ENCODE results near the gene RNF125.

Gene RNF125

GRCh38 chr18:32095192-32095899 is 76.7 kb downstream of the RNF125 start:
- peaks cover 52% of the 10 kb centered on the region for H4K20me1 ChIP-seq (ENCODE audit: insufficient read depth, low read length)
- TF ChIP-seq EZH2phosphoT487 (IDR thresholded peaks at IDR 0.05; ENCODE audit: low read depth) (no peak), CTCF (IDR thresholded peaks at IDR 0.05; ENCODE audit: low read depth, low read length) (no peak)
- no peak overlapping the region for H3K27ac ChIP-seq (ENCODE audit: low read length)
- no peak overlapping the region for H3K9ac ChIP-seq (ENCODE audit: low read length)
- H2AFZ ChIP-seq (ENCODE audit: low read depth, low read length): no peak overlapping the region
- H3K79me2 ChIP-seq (ENCODE audit: low read length): peaks cover 79% of the 10 kb centered on the region
- no peaks in the 10 kb centered on the region for H3K9me3 ChIP-seq (ENCODE audit: insufficient read depth, low read length)
- peaks cover 39% of the 10 kb centered on the region for H3K36me3 ChIP-seq (replicated peaks; ENCODE audit: low read depth, low read length)
- H3K4me3 ChIP-seq (ENCODE audit: low read length): no peak overlapping the region
- no peaks in the 10 kb centered on the region for H3K27me3 ChIP-seq (ENCODE audit: low read depth, low read length)
- H3K4me2 ChIP-seq (ENCODE audit: low read length): no peak overlapping the region
- H3K4me1 ChIP-seq (ENCODE audit: low read length): peaks cover 19% of the 10 kb centered on the region

GRCh38 chr18:32095900-32096229 is 77.2 kb downstream of the RNF125 start:
- Histone ChIP-seq H3K27me3 (ENCODE audit: low read depth, low read length) (no peaks in the 10 kb centered on the region), H3K4me3 (ENCODE audit: low read length) (no peak overlapping the region), H2AFZ (ENCODE audit: low read depth, low read length) (no peak overlapping the region), H3K9ac (ENCODE audit: low read length) (no peak overlapping the region), H3K9me3 (ENCODE audit: insufficient read depth, low read length) (no peaks in the 10 kb centered on the region), H3K4me2 (ENCODE audit: low read length) (no peak overlapping the region), H4K20me1 (ENCODE audit: insufficient read depth, low read length) (peaks cover 56% of the 10 kb centered on the region), H3K79me2 (ENCODE audit: low read length) (peaks cover 84% of the 10 kb centered on the region), H3K27ac (ENCODE audit: low read length) (no peak overlapping the region), H3K36me3 (replicated peaks; ENCODE audit: low read depth, low read length) (peaks cover 42% of the 10 kb centered on the region), H3K4me1 (ENCODE audit: low read length) (peaks cover 19% of the 10 kb centered on the region)
- no peak for TF ChIP-seq EZH2phosphoT487 (IDR thresholded peaks at IDR 0.05; ENCODE audit: low read depth)
- no peak for TF ChIP-seq CTCF (IDR thresholded peaks at IDR 0.05; ENCODE audit: low read depth, low read length)

- H3K79me2 ChIP-seq (ENCODE audit: low read length): peaks cover 95% of the 10 kb centered on the region
- H3K4me2 ChIP-seq (ENCODE audit: low read length): no peak overlapping the region
- H3K36me3 ChIP-seq (replicated peaks; ENCODE audit: low read depth, low read length): peaks cover 47% of the 10 kb centered on the region
Measured at GRCh38 chr18:32096946-32097345, 78.3 kb downstream of the RNF125 start.

GRCh38 chr18:32104516-32104915 is 85.9 kb downstream of the RNF125 start:
- Histone ChIP-seq H4K20me1 (ENCODE audit: insufficient read depth, low read length) (peaks cover 71% of the 10 kb centered on the region), H3K36me3 (replicated peaks; ENCODE audit: low read depth, low read length) (peaks cover 32% of the 10 kb centered on the region), H3K4me3 (ENCODE audit: low read length) (no peak overlapping the region), H3K9ac (ENCODE audit: low read length) (no peak overlapping the region), H3K9me3 (ENCODE audit: insufficient read depth, low read length) (no peaks in the 10 kb centered on the region), H2AFZ (ENCODE audit: low read depth, low read length) (no peak overlapping the region), H3K4me2 (ENCODE audit: low read length) (no peak overlapping the region), H3K27me3 (ENCODE audit: low read depth, low read length) (no peaks in the 10 kb centered on the region), H3K27ac (ENCODE audit: low read length) (no peak overlapping the region), H3K79me2 (ENCODE audit: low read length) (peaks cover 100% of the 10 kb centered on the region), H3K4me1 (ENCODE audit: low read length) (peaks cover 14% of the 10 kb centered on the region)
- TF ChIP-seq EZH2phosphoT487 (IDR thresholded peaks at IDR 0.05; ENCODE audit: low read depth) (no peak), CTCF (IDR thresholded peaks at IDR 0.05; ENCODE audit: low read depth, low read length) (no peak)

More at GRCh38 chr18:32096946-32097345, 78.3 kb downstream of the RNF125 start:
- Histone ChIP-seq H3K9ac (ENCODE audit: low read length) (no peak overlapping the region), H2AFZ (ENCODE audit: low read depth, low read length) (no peak overlapping the region), H3K4me3 (ENCODE audit: low read length) (no peak overlapping the region), H3K9me3 (ENCODE audit: insufficient read depth, low read length) (no peaks in the 10 kb centered on the region), H3K4me1 (ENCODE audit: low read length) (peaks cover 19% of the 10 kb centered on the region), H3K27ac (ENCODE audit: low read length) (no peak overlapping the region), H4K20me1 (ENCODE audit: insufficient read depth, low read length) (peaks cover 62% of the 10 kb centered on the region), H3K27me3 (ENCODE audit: low read depth, low read length) (no peaks in the 10 kb centered on the region)
- TF ChIP-seq EZH2phosphoT487 (IDR thresholded peaks at IDR 0.05; ENCODE audit: low read depth): no peak
- no peak for TF ChIP-seq CTCF (IDR thresholded peaks at IDR 0.05; ENCODE audit: low read depth, low read length)

Measured in OCI-LY3 (cell line).